ENCODE measurements around the gene RNF8. TPM values are rescaled to one million over a fixed set of nuclear protein-coding genes. Genes with fewer than 3 reads are reported as not detected.

Gene RNF8
- total and polyA plus RNA-seq, 9 of the 15 experiments (the other 6 are each of a cell fraction or from before 2014, with no cell fraction given), result 10.6 to 47.0 (median 37.5) TPM

GRCh38 chr6:37372116-37372515, 18.3 kb downstream of the RNF8 start:
- no peaks in the 10 kb centered on the region for H3K79me2 ChIP-seq (ENCODE audit: control insufficient read depth, insufficient read depth, low read length)
- no peak overlapping the region for H3K27ac ChIP-seq (ENCODE audit: extremely low read depth, low read depth, low read length)
- ATAC-seq, result no peak
- WGBS (ENCODE audit: insufficient coverage, low coverage, missing lambda C conversion rate), result 93% methylated on average over 1 of the region's 1 CpG
- CTCF ChIA-PET (ENCODE audit: low intra/inter-chr PET ratio), result interaction anchor here (1.1 kb wide), 1 partner anchor 9 kb away, joined by 3 read pairs; no protein-coding TSS in a partner anchor
- no peaks in the 10 kb centered on the region for H3K4me1 ChIP-seq (replicated peaks in 1 of 2; ENCODE audit: control insufficient read depth in 2 of 2, insufficient read depth in 2 of 2, low read length in 2 of 2)
- BruUV-seq (replicated peaks), result no TSS peak
- POLR2A ChIA-PET, result interaction anchor here (0.5 to 1.4 kb wide), 5 partner anchors 13 to 559 kb away, joined by 3 to 5 read pairs (median 4); partner anchors contain the start of gene CMTR1
- no peaks in the 10 kb centered on the region for H3K9me3 ChIP-seq (replicated peaks; ENCODE audit: control insufficient read depth, insufficient read depth, low read depth, low read length)
- FAIRE-seq, result no peak
- no peak overlapping the region for H3K4me3 ChIP-seq
- TF ChIP-seq HMG20A (CRISPR knock-in tag; conservative IDR thresholded peaks at IDR 0.05), result no peak
- TF ChIP-seq PATZ1 (CRISPR knock-in tag; IDR thresholded peaks at IDR 0.05; ENCODE audit: borderline replicate concordance), result no peak
- no peak for TF ChIP-seq ARID1B (IDR thresholded peaks at IDR 0.05)
- no peak for TF ChIP-seq HDAC6 (IDR thresholded peaks at IDR 0.05; ENCODE audit: low read depth, low read length)
- no peak for TF ChIP-seq SMAD1 (IDR thresholded peaks at IDR 0.05; ENCODE audit: low read depth, low read length, partially characterized antibody)
- TF ChIP-seq ZNF592 (IDR thresholded peaks at IDR 0.05), result no peak
- TF ChIP-seq CBX1 (IDR thresholded peaks at IDR 0.05; ENCODE audit: low read depth), result no peak
- TF ChIP-seq HCFC1 (IDR thresholded peaks at IDR 0.05; ENCODE audit: low read depth, low read length), result no peak
- TF ChIP-seq PYGO2 (tag; IDR thresholded peaks at IDR 0.05), result no peak
- no peak for TF ChIP-seq BDP1 (IDR thresholded peaks at IDR 0.05; ENCODE audit: insufficient read depth, insufficient read length)
- no peak for TF ChIP-seq ZNF584 (CRISPR knock-in tag; IDR thresholded peaks at IDR 0.05; ENCODE audit: low read depth)
- TF ChIP-seq KDM1A (IDR thresholded peaks at IDR 0.05), result no peak
- TF ChIP-seq TGIF2 (CRISPR knock-in tag; IDR thresholded peaks at IDR 0.05), result no peak
- no peak for TF ChIP-seq ZNF77 (CRISPR knock-in tag; IDR thresholded peaks at IDR 0.05)
- TF ChIP-seq ZNF717 (CRISPR knock-in tag; IDR thresholded peaks at IDR 0.05), result no peak
- no peaks in the 10 kb centered on the region for H3K27me3 ChIP-seq (ENCODE audit: control insufficient read depth in 2 of 2, insufficient read depth in 2 of 2, low read length in 2 of 2)
- intact Hi-C loops (cut with micrococcal nuclease), result no loop called here
- H3K36me3 ChIP-seq (ENCODE audit: control insufficient read depth, insufficient read depth, low read length), result peaks cover 88% of the 10 kb centered on the region
- no peak overlapping the region for H2AFZ ChIP-seq (ENCODE audit: low read depth, low read length)
- H3K4me2 ChIP-seq (ENCODE audit: insufficient read depth, low read length), result no peak overlapping the region
- in situ Hi-C loops (cut with MboI), result loop anchor here (25.0 kb wide), 1 partner anchor 1115 kb away; no protein-coding TSS in a partner anchor
- no peak overlapping the region for H3K9ac ChIP-seq (ENCODE audit: insufficient read depth in 1 of 2, low read depth in 2 of 2, low read length in 2 of 2)
- no peaks in the 10 kb centered on the region; the same call in 1 of the 2 replicates for H4K20me1 ChIP-seq (replicated peaks; ENCODE audit: control insufficient read depth, insufficient read depth, low read length)
- H3K9me1 ChIP-seq (ENCODE audit: control insufficient read depth, insufficient read depth, low read length), result no peaks in the 10 kb centered on the region
- no peak for DNase-seq (ENCODE audit: extremely low read depth in 1 of 4, low spot score in 3 of 4)
